MCF 10A (cell line): Measurements from ENCODE around the gene ADARB1. TPM values are rescaled to one million over a fixed set of nuclear protein-coding genes. Genes with fewer than 3 reads are reported as not detected.

ENCODE experiments used
- BruUV-seq: library from RNA; stranded (reverse); fragments of 400-500 nt; replicated peaks from 2 replicates; lab custom pipeline; 2021; lab: Mats Ljungman, UMichigan
- CTCF ChIA-PET: fragments of 300-600 bp; sonication (Branson Sonifier 250); formaldehyde crosslinking; extraction: SDS; loops from one replicate; lab custom pipeline; 2021; ENCODE audit warnings: antibody characterized with exemption, inconsistent platforms; lab: Yijun Ruan, JAX
- POLR2A ChIA-PET: fragments of 300-600, 350-650 bp; sonication (Branson Sonifier 250); formaldehyde crosslinking; extraction: SDS; loops from one replicate; lab custom pipeline; 2020; ENCODE audit warnings: antibody characterized with exemption, inconsistent platforms; lab: Yijun Ruan, JAX
- DNase-seq: peaks from one replicate; pipeline ENCODE4 v3.0.0-alpha.2; 2018; ENCODE audit not compliant: unreplicated experiment
- H3K27ac Mint-ChIP-seq: one replicate; pipeline ENCODE4 v1.8.0; 2022; ENCODE audit warnings: mild to moderate bottlenecking, low read depth, mixed read lengths; ENCODE audit not compliant: unreplicated experiment
- H3K27me3 Mint-ChIP-seq: one replicate; pipeline ENCODE4 v1.8.0; 2022; ENCODE audit warnings: mixed read lengths; ENCODE audit not compliant: insufficient read depth, unreplicated experiment
- H3K36me3 Mint-ChIP-seq: one replicate; pipeline ENCODE4 v1.8.0; 2022; ENCODE audit warnings: mild to moderate bottlenecking, moderate library complexity, mixed read lengths; ENCODE audit not compliant: insufficient read depth, unreplicated experiment
- H3K4me1 Mint-ChIP-seq: one replicate; pipeline ENCODE4 v1.8.0; 2022; ENCODE audit warnings: mixed read lengths; ENCODE audit not compliant: insufficient read depth, unreplicated experiment
- H3K4me3 Mint-ChIP-seq: one replicate; pipeline ENCODE4 v1.8.0; 2022; ENCODE audit warnings: mild to moderate bottlenecking, moderate library complexity, mixed read lengths; ENCODE audit not compliant: unreplicated experiment
- H3K9me3 Mint-ChIP-seq: one replicate; pipeline ENCODE4 v1.8.0; 2022; ENCODE audit warnings: mixed read lengths; ENCODE audit not compliant: unreplicated experiment
- CTCF ChIP-seq: fragments of 200-600 bp; IDR thresholded peaks from one replicate; pipeline ENCODE4 v1.8.0; 2022; ENCODE audit warnings: antibody characterized with exemption, mild to moderate bottlenecking; ENCODE audit not compliant: unreplicated experiment
- intact Hi-C: fragments of 100-400 bp; cut with micrococcal nuclease; formaldehyde crosslinking; loops from 2 replicates; pipeline ENCODE4 v1.14.1; 2022
- total RNA-seq: library from RNA; stranded (reverse); gene quantifications from 2 replicates; pipeline ENCODE4 v1.2.3, GENCODE V29; 2022

The ADARB1 gene
- total RNA-seq, 1 experiment from 2014 or later: 19.4 TPM

GRCh38 chr21:45128613-45129188 lies 54.3 kb downstream of the ADARB1 start:
- peaks cover 6% of the 10 kb centered on the region for H3K36me3 Mint-ChIP-seq
- no peaks in the 10 kb centered on the region for H3K27me3 Mint-ChIP-seq
- ChIA-PET CTCF (interaction anchor here (0.5 to 9.6 kb wide), 38 partner anchors 8 to 815 kb away, joined by 3 to 133 read pairs (median 4); partner anchors contain the start of gene SLX9), POLR2A (interaction anchor here (0.6 to 3.1 kb wide), 22 partner anchors 10 to 328 kb away, joined by 3 to 18 read pairs (median 5); partner anchors contain the start of genes ADARB1, POFUT2 and SLX9)
- H3K27ac Mint-ChIP-seq: peak overlapping the region; percentile 86
- no TSS peak for BruUV-seq
- peak; percentile 92 for TF ChIP-seq CTCF
- DNase-seq: peak; percentile 80
- intact Hi-C loops: loop anchor here (1.0 to 2.0 kb wide), 3 partner anchors 50 to 328 kb away; partner anchors contain the start of gene UBE2G2
- peak overlapping the region; percentile 73 for H3K4me3 Mint-ChIP-seq
- peaks cover 10% of the 10 kb centered on the region for H3K4me1 Mint-ChIP-seq
- H3K9me3 Mint-ChIP-seq: no peaks in the 10 kb centered on the region

GRCh38 chr21:45129189-45129923 lies 55.0 kb downstream of the ADARB1 start:
- BruUV-seq: no TSS peak
- peak overlapping the region; percentile 86 for H3K27ac Mint-ChIP-seq
- POLR2A ChIA-PET: interaction anchor here (0.6 to 3.1 kb wide), 31 partner anchors 9 to 328 kb away, joined by 3 to 18 read pairs (median 5); partner anchors contain the start of genes ADARB1, POFUT2, PTTG1IP and SLX9
- TF ChIP-seq CTCF: no peak
- H3K36me3 Mint-ChIP-seq: peaks cover 6% of the 10 kb centered on the region
- H3K4me3 Mint-ChIP-seq: peak overlapping the region; percentile 73
- no peaks in the 10 kb centered on the region for H3K27me3 Mint-ChIP-seq
- peaks cover 10% of the 10 kb centered on the region for H3K4me1 Mint-ChIP-seq
- no peaks in the 10 kb centered on the region for H3K9me3 Mint-ChIP-seq
- intact Hi-C loops: loop anchor here (2.0 kb wide), 2 partner anchors 51 to 329 kb away; partner anchors contain the start of gene UBE2G2
- CTCF ChIA-PET: interaction anchor here (0.6 to 9.6 kb wide), 27 partner anchors 9 to 760 kb away, joined by 3 to 133 read pairs (median 4); partner anchors contain the start of gene SLX9
- peak; percentile 70 for DNase-seq

GRCh38 chr21:45130324-45130774 lies 56.0 kb downstream of the ADARB1 start:
- no TSS peak for BruUV-seq
- no peaks in the 10 kb centered on the region for H3K27me3 Mint-ChIP-seq
- TF ChIP-seq CTCF: no peak
- CTCF ChIA-PET: interaction anchor here (0.6 to 9.6 kb wide), 12 partner anchors 8 to 526 kb away, joined by 3 to 133 read pairs (median 5); no protein-coding TSS in a partner anchor
- peak overlapping the region; percentile 86 for H3K27ac Mint-ChIP-seq
- peak; percentile 67 for DNase-seq
- intact Hi-C loops: no loop called here
- H3K4me1 Mint-ChIP-seq: peaks cover 14% of the 10 kb centered on the region
- no peaks in the 10 kb centered on the region for H3K9me3 Mint-ChIP-seq
- POLR2A ChIA-PET: interaction anchor here (0.6 to 3.1 kb wide), 25 partner anchors 8 to 464 kb away, joined by 3 to 18 read pairs (median 4); partner anchors contain the start of genes ADARB1, KRTAP12-2, POFUT2 and PTTG1IP
- peak overlapping the region; percentile 61 for H3K4me3 Mint-ChIP-seq
- H3K36me3 Mint-ChIP-seq: peaks cover 6% of the 10 kb centered on the region
